HEK293 (cell line): ENCODE data around the gene SH3RF3.

Experiments used
- KLF7 ChIP-seq: fragments of 450-650 bp; formaldehyde crosslinking; IDR thresholded peaks from 2 replicates; pipeline ENCODE4 v1.5.1; 2016; ENCODE audit warnings: missing biosample characterization, missing genetic modification characterization, borderline replicate concordance
- PRDM1 ChIP-seq: fragments of 450-650 bp; formaldehyde crosslinking; IDR thresholded peaks from 2 replicates; pipeline ENCODE4; 2016; ENCODE audit warnings: missing biosample characterization, missing genetic modification characterization
- SP2 ChIP-seq: fragments of 450-650 bp; formaldehyde crosslinking; IDR thresholded peaks from 2 replicates; pipeline ENCODE4 v1.5.1; 2016; ENCODE audit warnings: missing biosample characterization, missing genetic modification characterization
- ZNF19 ChIP-seq: fragments of 450-650 bp; formaldehyde crosslinking; IDR thresholded peaks from 2 replicates; pipeline ENCODE4; 2016; ENCODE audit warnings: missing biosample characterization, missing genetic modification characterization, low read depth
- ZNF514 ChIP-seq: fragments of 450-650 bp; formaldehyde crosslinking; IDR thresholded peaks from 2 replicates; pipeline ENCODE4 v1.5.1; 2016; ENCODE audit warnings: missing biosample characterization, missing genetic modification characterization
- ZNF664 ChIP-seq: fragments of 450-650 bp; formaldehyde crosslinking; IDR thresholded peaks from 2 replicates; pipeline ENCODE4 v1.5.1; 2016; ENCODE audit warnings: missing biosample characterization, missing genetic modification characterization
- TF ChIP-seq, protein P1 (sequence below): fragments of 450-650 bp; formaldehyde crosslinking; IDR thresholded peaks from 2 replicates; pipeline ENCODE4 v1.5.1; 2016; ENCODE audit warnings: missing biosample characterization, missing genetic modification characterization
- TF ChIP-seq, protein P2 (sequence below): fragments of 450-650 bp; formaldehyde crosslinking; IDR thresholded peaks from 2 replicates; pipeline ENCODE4 v1.5.1; 2016; ENCODE audit warnings: missing biosample characterization, missing genetic modification characterization, low read depth
- TF ChIP-seq, protein P3 (sequence below): sonication (generic); formaldehyde crosslinking; IDR thresholded peaks from 2 replicates; pipeline ENCODE4 v1.8.1; 2022; ENCODE audit warnings: mild to moderate bottlenecking, moderate library complexity, missing genetic modification reagents
- TF ChIP-seq, protein P4 (sequence below): fragments of 450-650 bp; formaldehyde crosslinking; IDR thresholded peaks from 2 replicates; pipeline ENCODE4 v1.5.1; 2016; ENCODE audit warnings: missing biosample characterization, missing genetic modification characterization

DNA sequence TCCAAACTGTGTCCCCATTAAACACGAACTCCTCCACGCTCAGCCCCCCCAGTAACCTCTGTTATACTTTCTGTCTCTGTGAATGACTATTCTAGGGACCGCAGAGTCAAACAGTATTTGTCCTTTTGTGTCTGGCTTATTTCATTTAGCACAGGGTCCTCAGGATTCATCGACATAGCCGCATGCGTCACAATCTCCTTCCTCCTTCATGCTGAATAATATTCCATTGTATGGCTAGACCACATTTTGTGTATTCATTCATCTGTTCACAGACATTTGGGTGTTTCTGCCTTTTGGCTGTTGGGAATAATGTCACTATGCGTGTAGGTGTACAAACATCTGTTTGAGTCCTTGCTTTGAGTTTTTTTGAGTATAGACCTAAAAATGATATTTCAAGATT lies 80.9 kb downstream of the SH3RF3 start:
- TF ChIP-seq ZNF514 (no peak), SP2 (tag by site-specific recombination) (no peak), PRDM1 (tag by site-specific recombination) (no peak), ZNF664 (no peak), KLF7 (tag by site-specific recombination) (no peak), ZNF19 (tag by site-specific recombination) (no peak)
- TF ChIP-seq, protein P1, sequence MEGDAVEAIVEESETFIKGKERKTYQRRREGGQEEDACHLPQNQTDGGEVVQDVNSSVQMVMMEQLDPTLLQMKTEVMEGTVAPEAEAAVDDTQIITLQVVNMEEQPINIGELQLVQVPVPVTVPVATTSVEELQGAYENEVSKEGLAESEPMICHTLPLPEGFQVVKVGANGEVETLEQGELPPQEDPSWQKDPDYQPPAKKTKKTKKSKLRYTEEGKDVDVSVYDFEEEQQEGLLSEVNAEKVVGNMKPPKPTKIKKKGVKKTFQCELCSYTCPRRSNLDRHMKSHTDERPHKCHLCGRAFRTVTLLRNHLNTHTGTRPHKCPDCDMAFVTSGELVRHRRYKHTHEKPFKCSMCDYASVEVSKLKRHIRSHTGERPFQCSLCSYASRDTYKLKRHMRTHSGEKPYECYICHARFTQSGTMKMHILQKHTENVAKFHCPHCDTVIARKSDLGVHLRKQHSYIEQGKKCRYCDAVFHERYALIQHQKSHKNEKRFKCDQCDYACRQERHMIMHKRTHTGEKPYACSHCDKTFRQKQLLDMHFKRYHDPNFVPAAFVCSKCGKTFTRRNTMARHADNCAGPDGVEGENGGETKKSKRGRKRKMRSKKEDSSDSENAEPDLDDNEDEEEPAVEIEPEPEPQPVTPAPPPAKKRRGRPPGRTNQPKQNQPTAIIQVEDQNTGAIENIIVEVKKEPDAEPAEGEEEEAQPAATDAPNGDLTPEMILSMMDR (tag by site-specific recombination) = no peak
- TF ChIP-seq, protein P2, sequence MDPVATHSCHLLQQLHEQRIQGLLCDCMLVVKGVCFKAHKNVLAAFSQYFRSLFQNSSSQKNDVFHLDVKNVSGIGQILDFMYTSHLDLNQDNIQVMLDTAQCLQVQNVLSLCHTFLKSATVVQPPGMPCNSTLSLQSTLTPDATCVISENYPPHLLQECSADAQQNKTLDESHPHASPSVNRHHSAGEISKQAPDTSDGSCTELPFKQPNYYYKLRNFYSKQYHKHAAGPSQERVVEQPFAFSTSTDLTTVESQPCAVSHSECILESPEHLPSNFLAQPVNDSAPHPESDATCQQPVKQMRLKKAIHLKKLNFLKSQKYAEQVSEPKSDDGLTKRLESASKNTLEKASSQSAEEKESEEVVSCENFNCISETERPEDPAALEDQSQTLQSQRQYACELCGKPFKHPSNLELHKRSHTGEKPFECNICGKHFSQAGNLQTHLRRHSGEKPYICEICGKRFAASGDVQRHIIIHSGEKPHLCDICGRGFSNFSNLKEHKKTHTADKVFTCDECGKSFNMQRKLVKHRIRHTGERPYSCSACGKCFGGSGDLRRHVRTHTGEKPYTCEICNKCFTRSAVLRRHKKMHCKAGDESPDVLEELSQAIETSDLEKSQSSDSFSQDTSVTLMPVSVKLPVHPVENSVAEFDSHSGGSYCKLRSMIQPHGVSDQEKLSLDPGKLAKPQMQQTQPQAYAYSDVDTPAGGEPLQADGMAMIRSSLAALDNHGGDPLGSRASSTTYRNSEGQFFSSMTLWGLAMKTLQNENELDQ (tag by site-specific recombination) = no peak
- TF ChIP-seq, protein P3, sequence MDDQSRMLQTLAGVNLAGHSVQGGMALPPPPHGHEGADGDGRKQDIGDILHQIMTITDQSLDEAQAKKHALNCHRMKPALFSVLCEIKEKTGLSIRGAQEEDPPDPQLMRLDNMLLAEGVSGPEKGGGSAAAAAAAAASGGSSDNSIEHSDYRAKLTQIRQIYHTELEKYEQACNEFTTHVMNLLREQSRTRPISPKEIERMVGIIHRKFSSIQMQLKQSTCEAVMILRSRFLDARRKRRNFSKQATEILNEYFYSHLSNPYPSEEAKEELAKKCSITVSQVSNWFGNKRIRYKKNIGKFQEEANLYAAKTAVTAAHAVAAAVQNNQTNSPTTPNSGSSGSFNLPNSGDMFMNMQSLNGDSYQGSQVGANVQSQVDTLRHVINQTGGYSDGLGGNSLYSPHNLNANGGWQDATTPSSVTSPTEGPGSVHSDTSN = no peak
- TF ChIP-seq, protein P4, sequence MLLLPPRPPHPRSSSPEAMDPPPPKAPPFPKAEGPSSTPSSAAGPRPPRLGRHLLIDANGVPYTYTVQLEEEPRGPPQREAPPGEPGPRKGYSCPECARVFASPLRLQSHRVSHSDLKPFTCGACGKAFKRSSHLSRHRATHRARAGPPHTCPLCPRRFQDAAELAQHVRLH (tag by site-specific recombination) = no peak
